NCI-H82 treated with DMSO at 0.1 percent for 48 hours (cell line): ENCODE measurements around the gene PHF23.
A peak's percentile ranks its signal among the peaks of the same experiment; 100 is the strongest.
"Not testable (repeated sequence)": the region's sequence is repeated elsewhere in the genome, so short reads cannot be mapped to it uniquely, and the experiment has no call there.

ENCODE experiments used
- DNase-seq: peaks from one replicate; lab custom pipeline; 2025; ENCODE audit not compliant: unreplicated experiment; lab: John Stamatoyannopoulos, UW

PHF23 gene

GRCh38 chr17:7258731-7259554, 19.7 kb upstream of the PHF23 start:
- DNase-seq: no peak

DNA sequence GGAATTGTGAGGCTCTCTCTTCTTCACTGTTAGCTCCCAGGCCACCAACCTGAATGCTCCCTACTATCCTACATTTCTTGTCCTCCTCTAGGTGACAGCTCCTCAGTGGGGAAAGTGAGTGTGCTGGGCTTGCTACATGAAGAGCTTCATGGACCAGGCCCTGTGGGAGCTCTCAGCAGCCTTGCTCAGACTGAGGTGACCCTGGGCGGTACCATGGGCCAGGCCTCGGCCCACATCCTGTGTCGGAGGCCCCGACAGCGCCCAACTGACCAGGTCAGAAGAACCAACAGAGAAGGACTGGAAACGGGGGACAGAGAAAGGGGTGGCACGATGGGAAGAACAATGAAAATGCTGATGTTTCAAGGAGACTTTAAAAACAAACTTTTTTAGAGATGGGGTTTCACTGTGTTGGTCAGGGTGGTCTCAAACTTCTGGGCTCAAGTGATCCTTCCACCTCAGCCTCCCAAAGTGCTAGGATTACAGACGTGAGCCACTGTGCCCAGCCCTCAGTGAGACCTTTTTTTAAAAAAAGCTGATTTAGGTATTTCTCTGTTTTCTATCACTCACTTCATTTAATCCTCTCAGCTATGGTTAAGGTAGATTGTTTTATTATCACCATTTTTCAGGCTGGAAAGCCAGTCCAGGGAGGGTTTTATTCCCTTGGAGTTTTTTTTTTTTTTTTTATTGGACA, 17.7 kb upstream of the PHF23 start:
- DNase-seq: no peak

GRCh38 chr17:7254511-7254910, 15.3 kb upstream of the PHF23 start:
- DNase-seq: no peak

DNA sequence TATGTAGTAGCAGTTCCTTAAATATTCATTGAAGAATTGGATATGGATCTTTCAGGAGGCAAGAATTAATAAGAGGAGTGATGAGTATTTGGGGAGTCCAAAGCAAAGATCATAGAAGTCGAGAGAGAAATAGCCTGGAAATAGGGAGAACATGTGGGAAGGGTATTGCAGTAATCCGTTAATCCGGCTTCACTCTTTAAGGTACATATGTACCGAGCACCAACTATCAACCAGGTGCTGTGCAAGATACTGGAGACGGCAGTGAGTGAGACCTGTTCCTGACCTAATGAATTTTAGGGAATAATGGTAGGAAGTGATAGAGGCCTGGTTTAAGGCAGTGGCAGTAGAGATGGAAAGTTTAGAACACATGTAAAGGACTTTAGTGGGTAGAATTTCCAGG, 13.8 kb upstream of the PHF23 start:
- DNase-seq: peak; percentile 67

DNA sequence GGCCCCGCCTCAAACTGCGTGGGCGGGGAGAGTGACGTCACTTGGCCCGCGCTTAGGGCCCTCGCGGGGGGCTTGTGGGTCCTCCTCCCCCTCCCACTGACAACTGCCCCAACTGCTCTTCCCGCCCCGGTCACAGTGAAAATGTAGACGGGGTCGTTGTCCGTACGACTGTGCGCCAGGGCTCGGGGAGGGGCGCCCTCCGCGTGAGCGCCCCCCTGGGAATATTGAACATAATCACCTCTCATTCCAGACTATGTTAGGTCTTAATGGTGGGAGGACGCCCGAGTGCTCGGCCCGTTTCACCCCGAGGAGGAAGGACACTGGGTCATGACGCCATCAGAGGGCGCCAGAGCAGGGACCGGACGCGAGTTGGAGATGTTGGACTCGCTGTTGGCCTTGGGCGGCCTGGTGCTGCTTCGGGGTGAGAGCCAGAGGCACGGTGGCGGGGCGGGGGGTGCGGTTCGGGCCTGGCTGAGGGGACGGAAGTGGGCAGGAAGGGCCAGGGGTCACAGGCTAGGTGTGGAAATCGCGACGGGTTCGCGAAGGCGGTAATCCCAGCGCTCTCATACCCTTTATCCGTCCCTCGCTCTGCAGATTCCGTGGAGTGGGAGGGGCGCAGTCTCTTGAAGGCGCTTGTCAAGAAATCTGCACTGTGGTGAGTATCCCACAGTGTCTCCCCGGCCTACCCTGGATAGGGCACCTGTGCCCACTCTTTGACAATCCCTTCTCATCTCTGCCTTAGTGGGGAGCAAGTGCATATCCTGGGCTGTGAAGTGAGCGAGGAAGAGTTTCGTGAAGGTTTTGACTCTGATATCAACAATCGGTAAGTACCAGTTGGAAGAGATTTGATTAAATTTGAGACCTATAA, 13.2 kb upstream of the PHF23 start, which contains the start of gene ELP5:
TSS of gene ELP5 (plus strand) at position 40 of the 868 bp plus-strand sequence. CDS start at position 376, 336 bp downstream.
- peak; percentile 92 for DNase-seq

DNA sequence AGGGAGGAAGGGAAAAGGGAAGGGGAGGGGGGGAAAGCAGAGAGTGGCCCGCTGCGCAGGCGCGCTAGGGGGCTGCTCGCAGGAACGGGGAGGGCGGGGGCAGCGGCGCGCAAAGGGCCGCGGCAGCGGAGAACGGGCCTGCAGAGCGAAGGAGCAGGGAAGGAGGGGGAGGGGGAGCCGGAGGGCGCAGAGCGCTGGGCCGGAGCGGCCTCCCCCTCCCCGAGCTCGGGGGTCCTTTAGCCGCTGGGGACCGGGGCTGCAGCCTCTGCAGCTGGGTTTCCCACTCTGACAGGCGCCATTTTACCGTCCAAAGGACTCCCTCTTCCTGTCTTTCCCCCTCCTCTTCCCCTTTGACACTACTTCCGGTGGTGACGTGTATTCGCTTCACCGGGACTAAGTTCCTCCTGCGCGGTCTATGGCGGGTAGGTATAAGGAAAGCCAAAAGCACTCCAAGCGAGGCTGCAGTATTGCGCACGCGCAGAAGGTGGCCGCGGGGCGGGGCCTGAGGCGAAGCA, 12.5 kb upstream of the PHF23 start, which contains the start of gene CTDNEP1:
TSS of gene CTDNEP1 (minus strand) at position 74 of the 515 bp plus-strand sequence. CDS start 438 bp downstream, outside the sequence.
- DNase-seq: peak; percentile 99

DNA sequence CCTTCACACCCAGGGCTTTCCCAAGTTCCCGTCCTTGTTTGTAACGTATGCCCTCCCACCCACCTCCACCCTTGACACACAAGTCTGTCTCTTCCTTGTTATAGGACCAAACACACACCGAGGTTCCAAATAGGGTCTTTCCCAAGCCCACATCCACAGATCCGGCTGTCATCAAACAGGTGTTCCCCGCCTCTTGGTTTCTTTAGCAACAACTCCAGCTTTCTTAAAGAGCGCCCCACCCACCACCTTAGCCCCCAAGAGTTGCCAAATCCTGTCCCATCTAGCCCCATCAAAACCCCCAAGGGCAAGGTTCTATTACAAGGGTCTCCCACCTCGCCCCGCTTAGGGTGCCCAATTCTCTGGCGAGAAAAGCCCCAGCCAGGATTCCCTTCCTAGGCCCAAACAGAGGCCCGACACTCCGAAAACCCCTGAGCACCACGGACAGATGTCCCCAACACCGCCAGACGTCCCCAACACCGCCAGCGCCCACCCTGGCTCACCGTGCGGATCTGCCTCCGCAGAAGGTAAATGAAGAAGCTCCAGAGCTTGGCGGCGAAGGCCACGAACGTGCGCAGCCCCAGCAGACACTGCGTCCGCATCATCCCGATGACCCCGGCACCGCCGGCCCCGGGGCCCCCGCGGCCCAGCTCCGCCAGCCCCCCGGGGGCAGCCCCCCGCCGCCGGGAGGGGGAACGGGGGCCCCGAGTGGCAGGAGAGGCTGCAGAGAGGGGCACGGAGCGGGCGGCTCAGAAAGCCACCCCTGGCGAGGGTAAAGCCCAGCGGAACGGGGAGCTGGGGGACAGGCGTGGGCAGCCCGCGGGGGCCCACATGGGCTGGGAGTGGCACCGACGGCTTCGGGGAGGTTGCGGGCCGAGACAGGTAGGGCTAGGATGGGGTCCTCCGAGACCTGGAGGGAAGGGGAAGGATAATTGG, 11.7 kb upstream of the PHF23 start:
- no peak for DNase-seq

- DNase-seq: no peak
These were observed 10.6 kb upstream of the PHF23 start for GRCh38 chr17:7249830-7250229.

DNA sequence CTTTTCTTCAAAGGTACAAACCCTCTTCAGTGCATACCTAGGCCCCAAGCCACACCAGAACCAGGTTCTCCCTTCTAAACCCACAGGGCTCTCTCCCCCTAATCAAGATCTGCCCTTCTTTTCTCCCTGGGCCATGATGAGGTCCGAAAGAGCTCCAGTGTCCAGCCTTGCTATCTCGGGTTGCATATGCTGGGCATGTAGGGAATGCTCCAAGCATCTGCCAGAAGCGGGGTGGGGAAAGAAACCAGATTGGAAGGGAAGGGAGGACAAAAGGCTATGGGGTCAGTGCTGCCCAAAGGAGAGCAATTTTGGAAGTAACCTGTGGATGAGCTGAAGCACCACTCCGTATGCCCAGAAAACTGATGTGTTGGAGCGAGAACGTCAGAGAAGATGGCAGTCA, 10.0 kb upstream of the PHF23 start:
- DNase-seq: no peak

- DNase-seq: no peak
These were observed 9.5 kb upstream of the PHF23 start for GRCh38 chr17:7248796-7249195.

DNA sequence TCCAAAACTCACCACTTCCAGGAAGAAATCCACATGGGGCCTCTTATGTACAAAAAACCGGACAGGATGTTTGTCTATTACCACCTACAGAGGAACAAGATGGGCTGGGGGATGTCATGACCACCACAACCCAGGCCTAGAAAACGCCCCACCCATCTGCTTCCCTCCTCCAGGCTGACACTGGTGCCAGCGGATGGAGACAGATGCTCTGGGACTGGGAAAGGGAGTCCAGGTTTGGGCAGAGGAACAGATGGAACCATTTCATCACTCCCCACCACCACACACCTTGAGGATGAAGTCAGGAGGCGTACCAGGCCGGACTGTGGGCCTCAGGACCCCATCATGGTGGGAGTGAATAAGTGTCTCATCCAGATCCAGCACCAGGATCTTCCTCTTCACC, 7.5 kb upstream of the PHF23 start:
- no peak for DNase-seq

- DNase-seq: not testable (repeated sequence)
These were observed 4.6 kb upstream of the PHF23 start for GRCh38 chr17:7243838-7244237.

- no peak for DNase-seq
These were observed 4.1 kb upstream of the PHF23 start for GRCh38 chr17:7243453-7243729.

- peak; percentile 95 for DNase-seq
These were observed 3.6 kb upstream of the PHF23 start for GRCh38 chr17:7242717-7243452.

GRCh38 chr17:7241783-7242716, 2.8 kb upstream of the PHF23 start, which contains the start of gene GABARAP:
TSS of gene GABARAP (minus strand) at chr17:7242449. CDS start at chr17:7242330, 119 bp downstream.
- DNase-seq: peak; percentile 87

- DNase-seq: no peak
These were observed 2.0 kb upstream of the PHF23 start for GRCh38 chr17:7241090-7241733.

DNA sequence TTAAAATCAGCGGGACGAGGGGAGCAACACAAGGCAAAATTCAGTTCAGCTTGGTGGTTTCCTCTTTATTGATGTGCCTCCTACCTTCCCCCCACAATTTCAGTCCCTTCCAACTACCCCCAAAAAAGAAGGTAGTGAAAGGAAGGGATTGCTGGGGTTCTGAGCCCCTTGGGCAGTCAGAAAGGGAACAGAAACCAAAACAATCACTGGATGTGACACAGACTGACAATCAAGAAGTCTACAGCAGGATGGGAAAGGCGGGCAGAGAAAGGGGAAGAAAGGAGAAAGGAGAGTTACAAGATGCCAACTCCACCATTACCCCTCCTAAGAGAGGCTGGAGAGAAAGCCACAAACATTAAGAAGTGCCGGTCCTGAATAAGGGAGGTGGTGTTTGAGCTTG, 1.1 kb upstream of the PHF23 start:
- no peak for DNase-seq
